ENCODE measurements around the gene LPIN3.
"Not testable (repeated sequence)": the region's sequence is repeated elsewhere in the genome, so short reads cannot be mapped to it uniquely, and the experiment has no call there.

Gene LPIN3

DNA sequence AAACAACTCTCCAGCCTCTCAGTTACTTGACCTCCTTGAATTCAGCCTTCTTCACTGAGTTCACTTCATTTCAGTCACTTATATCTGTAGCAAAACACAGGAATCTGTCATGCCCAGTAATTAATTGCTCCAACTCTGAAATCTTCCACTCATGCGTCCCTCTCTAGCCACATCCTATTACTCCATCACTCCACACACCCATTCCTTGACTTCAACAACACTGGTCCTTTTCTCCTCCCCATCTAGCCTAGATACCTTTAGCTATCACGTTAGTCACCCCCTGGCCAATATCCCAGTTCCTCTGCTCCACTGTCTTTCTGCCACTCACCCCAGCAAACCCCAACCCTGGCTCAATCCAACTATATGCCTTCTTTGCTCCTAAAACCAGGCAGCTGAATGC lies 30.8 kb upstream of the LPIN3 start:
- DNase-seq (ENCODE audit: low read depth): peak; percentile 41
- no peak overlapping the region for H3K4me3 ChIP-seq (ENCODE audit: low read depth, low read length)
- TF ChIP-seq, protein P1, sequence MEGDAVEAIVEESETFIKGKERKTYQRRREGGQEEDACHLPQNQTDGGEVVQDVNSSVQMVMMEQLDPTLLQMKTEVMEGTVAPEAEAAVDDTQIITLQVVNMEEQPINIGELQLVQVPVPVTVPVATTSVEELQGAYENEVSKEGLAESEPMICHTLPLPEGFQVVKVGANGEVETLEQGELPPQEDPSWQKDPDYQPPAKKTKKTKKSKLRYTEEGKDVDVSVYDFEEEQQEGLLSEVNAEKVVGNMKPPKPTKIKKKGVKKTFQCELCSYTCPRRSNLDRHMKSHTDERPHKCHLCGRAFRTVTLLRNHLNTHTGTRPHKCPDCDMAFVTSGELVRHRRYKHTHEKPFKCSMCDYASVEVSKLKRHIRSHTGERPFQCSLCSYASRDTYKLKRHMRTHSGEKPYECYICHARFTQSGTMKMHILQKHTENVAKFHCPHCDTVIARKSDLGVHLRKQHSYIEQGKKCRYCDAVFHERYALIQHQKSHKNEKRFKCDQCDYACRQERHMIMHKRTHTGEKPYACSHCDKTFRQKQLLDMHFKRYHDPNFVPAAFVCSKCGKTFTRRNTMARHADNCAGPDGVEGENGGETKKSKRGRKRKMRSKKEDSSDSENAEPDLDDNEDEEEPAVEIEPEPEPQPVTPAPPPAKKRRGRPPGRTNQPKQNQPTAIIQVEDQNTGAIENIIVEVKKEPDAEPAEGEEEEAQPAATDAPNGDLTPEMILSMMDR (conservative IDR thresholded peaks at IDR 0.05; ENCODE audit: low read depth, low read length): no peak

- not testable (repeated sequence) for H3K4me3 ChIP-seq (ENCODE audit: low read depth, low read length); DNase-seq (ENCODE audit: low read depth)
Measured at GRCh38 chr20:41312009-41312408, 28.6 kb upstream of the LPIN3 start.

DNA sequence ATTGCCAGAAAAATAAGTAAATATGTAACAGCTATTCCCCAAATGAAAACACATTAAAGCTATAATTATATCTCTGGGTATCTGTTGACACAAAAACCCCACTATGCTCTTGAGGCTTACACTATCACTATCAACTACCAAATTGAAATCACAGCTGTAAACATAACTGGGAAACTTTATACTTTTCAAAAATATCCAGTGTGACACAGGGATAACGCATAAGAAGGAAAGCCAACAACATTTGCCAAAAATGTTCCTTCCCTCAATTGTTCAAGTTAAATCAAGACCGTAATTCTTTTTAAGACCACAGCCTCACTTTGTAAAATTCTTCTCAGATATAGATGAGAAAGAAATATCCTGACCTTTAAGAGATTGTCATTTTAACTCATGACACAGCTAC lies 26.2 kb upstream of the LPIN3 start:
- DNase-seq (ENCODE audit: low read depth): no peak
- TF ChIP-seq, protein P1 (conservative IDR thresholded peaks at IDR 0.05; ENCODE audit: low read depth, low read length): no peak
- H3K4me3 ChIP-seq (ENCODE audit: low read depth, low read length): no peak overlapping the region

GRCh38 chr20:41316051-41316450 lies 24.6 kb upstream of the LPIN3 start:
- TF ChIP-seq, protein P1 (conservative IDR thresholded peaks at IDR 0.05; ENCODE audit: low read depth, low read length): no peak
- H3K4me3 ChIP-seq (ENCODE audit: low read depth, low read length): peak overlapping the region; percentile 64
- DNase-seq (ENCODE audit: low read depth): no peak

DNA sequence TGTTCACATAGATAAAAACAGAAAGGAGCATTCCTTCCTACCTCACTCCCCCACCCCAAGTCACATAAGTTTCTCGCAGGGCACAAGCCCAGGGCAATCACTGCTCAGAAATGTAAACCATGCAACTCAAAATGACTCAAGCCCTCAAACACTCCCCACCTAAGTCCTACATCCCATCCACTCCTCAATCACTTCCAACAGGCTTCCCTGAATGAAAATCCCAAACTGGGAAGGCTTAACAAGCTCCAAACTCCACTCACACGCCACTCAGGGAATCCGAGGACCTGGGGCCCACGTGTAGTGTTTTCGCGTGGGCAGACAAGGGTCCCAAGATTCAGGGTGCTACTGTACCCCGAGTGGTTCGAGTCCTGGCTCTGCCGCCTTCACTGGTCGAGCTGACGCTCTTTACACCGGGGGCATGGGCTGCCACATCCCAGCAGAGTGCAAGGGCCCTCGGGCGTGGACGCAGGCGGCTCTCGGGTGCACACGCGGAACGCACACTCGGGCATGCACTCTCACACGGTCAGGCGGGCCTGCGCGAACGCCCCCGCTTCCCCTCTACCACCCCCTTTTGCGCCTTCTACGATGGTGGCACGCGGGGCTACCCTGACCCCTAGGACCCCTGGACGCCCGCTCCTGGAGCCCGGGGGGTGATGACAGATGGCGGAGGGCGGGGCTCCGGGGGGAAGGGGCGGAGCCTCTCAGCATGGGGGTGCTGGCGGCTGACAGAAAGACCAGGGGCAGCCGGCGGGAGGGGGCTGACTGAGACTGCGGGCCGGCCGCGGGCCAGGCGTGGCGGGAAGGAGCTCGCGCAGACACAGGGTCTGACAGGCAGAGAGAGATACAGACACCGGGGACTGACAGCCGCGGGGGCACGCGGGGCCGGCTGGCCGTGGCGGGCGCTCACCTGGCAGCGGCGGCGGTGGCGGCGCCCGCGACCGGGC lies 23.7 kb upstream of the LPIN3 start:
- peak overlapping the region; percentile 64 for H3K4me3 ChIP-seq (ENCODE audit: low read depth, low read length)
- peak; percentile 85 for DNase-seq (ENCODE audit: low read depth)
- TF ChIP-seq, protein P1 (conservative IDR thresholded peaks at IDR 0.05; ENCODE audit: low read depth, low read length): no peak

DNA sequence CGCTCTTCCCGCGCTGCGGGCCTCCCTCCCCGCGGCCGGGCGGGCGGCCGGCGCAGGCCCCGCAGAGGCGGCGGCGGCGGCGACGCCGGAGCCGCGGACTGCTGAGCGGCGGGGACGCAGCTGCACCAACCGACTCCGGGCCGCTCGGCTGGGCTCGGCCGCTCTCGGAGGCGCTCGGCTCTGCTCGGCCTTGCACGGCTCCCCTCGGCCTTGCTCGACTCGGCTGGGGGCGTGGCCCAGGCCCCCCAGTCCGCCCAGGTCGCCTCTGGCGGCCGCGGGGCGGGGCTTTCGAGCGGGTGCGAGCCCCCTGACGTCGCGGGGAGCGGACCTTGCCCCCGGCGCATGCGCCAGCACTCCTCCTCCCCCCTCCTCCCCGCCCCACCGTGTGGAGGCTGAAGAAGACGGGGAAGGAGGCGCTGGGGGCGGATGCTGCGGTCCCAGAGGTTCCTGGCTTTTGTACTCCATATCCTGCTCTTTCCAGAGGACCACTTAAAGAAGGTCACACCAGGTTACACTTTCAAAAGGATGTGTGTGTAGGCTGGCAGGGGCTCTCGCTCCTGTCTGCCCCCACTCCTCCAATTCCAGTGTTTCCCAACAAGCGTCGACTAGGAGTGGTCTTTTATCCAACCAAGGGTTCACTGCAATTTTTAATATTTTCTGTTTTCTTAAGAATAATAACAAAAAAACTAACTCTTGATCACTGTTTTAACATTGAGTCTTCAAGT lies 22.9 kb upstream of the LPIN3 start, which contains the start of gene ZHX3:
Gene ZHX3 (minus strand): TSS at position 186 of the 725 bp plus-strand sequence. CDS start 112,815 bp downstream, outside the sequence.
- TF ChIP-seq, protein P1 (conservative IDR thresholded peaks at IDR 0.05; ENCODE audit: low read depth, low read length): no peak
- peak; percentile 98 for DNase-seq (ENCODE audit: low read depth)
- H3K4me3 ChIP-seq (ENCODE audit: low read depth, low read length): peak within 1 kb of the TSS; percentile 64

GRCh38 chr20:41318271-41318649 lies 22.4 kb upstream of the LPIN3 start:
- TF ChIP-seq, protein P1 (conservative IDR thresholded peaks at IDR 0.05; ENCODE audit: low read depth, low read length): no peak
- no peak overlapping the region for H3K4me3 ChIP-seq (ENCODE audit: low read depth, low read length)
- no peak for DNase-seq (ENCODE audit: low read depth)
